GM12878 (cell line): ENCODE measurements around the gene ZDHHC11B. TPM values are rescaled to one million over a fixed set of nuclear protein-coding genes. Genes with fewer than 3 reads are reported as not detected.

Source experiments
- ATAC-seq: fragments of 200-7000 bp; cut with Tn5 transposase; 3 replicates; pipeline ENCODE4 v1.9.1; 2020; ENCODE audit warnings: mild to moderate bottlenecking, moderate library complexity
- BruUV-seq: library from RNA; stranded (reverse); fragments of 400-500 nt; replicated peaks from 2 replicates; lab custom pipeline; 2021; lab: Mats Ljungman, UMichigan
- CTCF ChIA-PET: fragments of 300-600 bp; sonication (Branson Sonifier 250); formaldehyde crosslinking; extraction: SDS; loops from one replicate; lab custom pipeline; 2021; ENCODE audit warnings: inconsistent platforms; lab: Yijun Ruan, JAX
- POLR2A ChIA-PET: fragments of 350-600 bp; formaldehyde crosslinking; extraction: SDS; loops from one replicate; lab custom pipeline; 2021; ENCODE audit warnings: inconsistent platforms; lab: Charles Lee
- RAD21 ChIA-PET: fragments of 300-600 bp; sonication (Branson Sonifier 250); formaldehyde crosslinking; loops from one replicate; lab custom pipeline; 2023; ENCODE audit warnings: antibody characterized with exemption; ENCODE audit not compliant: unreplicated experiment; lab: Charles Lee
- SMC1A ChIA-PET: fragments of 300-600 bp; sonication (Branson Sonifier 250); formaldehyde crosslinking; loops from one replicate; lab custom pipeline; 2023; ENCODE audit not compliant: unreplicated experiment, uncharacterized antibody; lab: Charles Lee
- DNase-seq: peaks from one replicate; pipeline ENCODE4 v3.0.0-alpha.2; 2011; ENCODE audit warnings: low read depth, low spot score
- FAIRE-seq: peaks from 3 replicates; lab custom pipeline; 2011; peaks lifted over from hg19 to GRCh38; lab: Jason Lieb, UNC
- H2AFZ ChIP-seq: 2 replicates; pipeline ENCODE4 v1.6.0; 2011; ENCODE audit warnings: low read depth, low read length, control low read depth; ENCODE audit not compliant: control insufficient read depth
- H3K27ac ChIP-seq: 2 replicates; pipeline ENCODE4 v1.5.1; 2011; ENCODE audit warnings: control low read depth; ENCODE audit not compliant: control insufficient read depth, insufficient read depth
- H3K27me3 ChIP-seq, 2 experiments: replicated peaks in 1 of 2; 2 replicates each; pipeline versions ENCODE4 v1.6.0 to v1.6.1; 2011; ENCODE audit warnings: low read length in 1 of 2; ENCODE audit not compliant: control insufficient read depth in 2 of 2, insufficient read depth in 2 of 2
- H3K36me3 ChIP-seq, 2 experiments: 2 replicates each; pipeline ENCODE4 v1.5.1; 2011; ENCODE audit warnings: low read length in 1 of 2; ENCODE audit not compliant: control insufficient read depth in 2 of 2, insufficient read depth in 2 of 2
- H3K4me1 ChIP-seq: 2 replicates; pipeline ENCODE4 v1.6.1; 2011; ENCODE audit warnings: mild to moderate bottlenecking, low read length, moderate library complexity, mixed read lengths; ENCODE audit not compliant: control insufficient read depth, insufficient read depth
- H3K4me2 ChIP-seq: 2 replicates; pipeline ENCODE4 v1.6.0; 2011; ENCODE audit warnings: control low read depth; ENCODE audit not compliant: control insufficient read depth, insufficient read depth
- H3K4me3 ChIP-seq: fragments of 200-600 bp; sonication (generic); 2 replicates; pipeline ENCODE4 v1.5.1; 2016
- H3K79me2 ChIP-seq: 2 replicates; pipeline ENCODE4 v1.6.0; 2011; ENCODE audit warnings: low read length; ENCODE audit not compliant: control insufficient read depth, insufficient read depth
- H3K9ac ChIP-seq: 2 replicates; pipeline ENCODE4 v1.8.0; 2011; ENCODE audit warnings: low read length, control low read depth, mixed read lengths; ENCODE audit not compliant: control insufficient read depth, insufficient read depth
- H3K9me3 ChIP-seq: replicated peaks from 3 replicates; pipeline ENCODE4 v1.5.1; 2011; ENCODE audit warnings: mild to moderate bottlenecking, low read length; ENCODE audit not compliant: control insufficient read depth, insufficient read depth
- H4K20me1 ChIP-seq: 2 replicates; pipeline ENCODE4 v1.6.0; 2011; ENCODE audit not compliant: control insufficient read depth, insufficient read depth
- CBX3 ChIP-seq: fragments of 200-600 bp; sonication (generic); IDR thresholded peaks from 2 replicates; pipeline ENCODE4 v1.6.1; 2016; ENCODE audit warnings: low read depth, borderline replicate concordance
- CEBPB ChIP-seq, 2 experiments: fragments of 150-350 bp in 1 of 2; IDR thresholded peaks; 2 replicates each; pipeline ENCODE4 v1.6.1; 2012 to 2014; ENCODE audit warnings: low read depth in 2 of 2, low read length in 2 of 2, borderline replicate concordance in 1 of 2, inconsistent platforms in 1 of 2
- CREM ChIP-seq: IDR thresholded peaks from 2 replicates; pipeline ENCODE4 v1.6.1; 2014; ENCODE audit warnings: antibody characterized with exemption, low read depth
- IRF5 ChIP-seq: fragments of 450-650 bp; IDR thresholded peaks from 2 replicates; pipeline ENCODE4 v1.6.1; 2017; ENCODE audit warnings: borderline replicate concordance
- JUNB ChIP-seq: IDR thresholded peaks from 2 replicates; pipeline ENCODE4 v1.6.1; 2016; ENCODE audit warnings: antibody characterized with exemption, mild to moderate bottlenecking
- MEF2B ChIP-seq: fragments of 450-650 bp; IDR thresholded peaks from 2 replicates; pipeline ENCODE4 v1.6.1; 2018; ENCODE audit warnings: mild to moderate bottlenecking, moderate library complexity; ENCODE audit not compliant: partially characterized antibody, poor library complexity, severe bottlenecking
- PML ChIP-seq: IDR thresholded peaks from 2 replicates; pipeline ENCODE4 v1.6.1; 2012; ENCODE audit warnings: low read length, inconsistent platforms
- PRDM15 ChIP-seq: fragments of 450-650 bp; formaldehyde crosslinking; IDR thresholded peaks from 2 replicates; pipeline ENCODE4 v1.4.0; 2020; ENCODE audit warnings: mild to moderate bottlenecking, moderate library complexity
- SUPT20H ChIP-seq: IDR thresholded peaks from 2 replicates; pipeline ENCODE4 v1.6.1; 2011; ENCODE audit warnings: low read depth, mild to moderate bottlenecking, low read length, moderate library complexity, borderline replicate concordance; ENCODE audit not compliant: control insufficient read depth
- TBL1XR1 ChIP-seq: IDR thresholded peaks from 2 replicates; pipeline ENCODE4 v1.6.1; 2012; ENCODE audit warnings: low read depth, low read length, improper control_type of control experiment
- ZNF384 ChIP-seq: IDR thresholded peaks from 2 replicates; pipeline ENCODE4 v1.6.1; 2012; ENCODE audit warnings: low read depth, mild to moderate bottlenecking, low read length, improper control_type of control experiment, borderline replicate concordance
- WGBS: methylation state at CpG from one replicate; pipeline ENCODE4 v1.1.6; 2016; ENCODE audit warnings: low lambda C conversion rate; ENCODE audit not compliant: insufficient replicate concordance, insufficient coverage; ENCODE audit errors: missing lambda C conversion rate; 5-methylcytosine and 5-hydroxymethylcytosine counted together
- in situ Hi-C: fragments of 300-500 bp; cut with MboI; formaldehyde crosslinking; loops from 9 replicates; pipeline ENCODE4 v1.14.3; 2018; ENCODE audit warnings: mixed read lengths
- intact Hi-C: fragments of 100-400 bp; cut with micrococcal nuclease; formaldehyde crosslinking; loops from one replicate; pipeline ENCODE4 v1.14.2; 2022; ENCODE audit not compliant: unreplicated experiment
- polyA plus RNA-seq, 11 experiments: library from polyadenylated mRNA; depleted of rRNA in 4 of 11; unstranded in 6 of 11; stranded (reverse) in 5 of 11; fragments of >200 nt; fragmentation: Nextera tagmentation in 4 of 11; fragmentation: Illumina TruSeq in 1 of 11; extraction: Ambion mirVana in 4 of 11; extraction: Trizol in 1 of 11; gene quantifications; 1 replicate in 1 of 11; 2 replicates in 10 of 11; pipeline versions ENCODE4 v1.2.1 to v1.2.3, GENCODE V29; 2011 to 2016; ENCODE audit warnings: inconsistent platforms in 2 of 11, missing spikeins in 2 of 11, low read depth in 1 of 11
- total RNA-seq, 4 experiments: library from RNA; depleted of rRNA in 3 of 4; stranded (reverse); fragments of >200 nt in 3 of 4; fragmentation: Illumina TruSeq in 1 of 4; extraction: Trizol in 1 of 4; gene quantifications; 2 replicates each; pipeline versions ENCODE4 v1.2.1 to v1.2.3, GENCODE V29; 2013 to 2021
- TF ChIP-seq, protein P1 (sequence below): fragments of 450-650 bp; formaldehyde crosslinking; IDR thresholded peaks from 2 replicates; pipeline ENCODE4 v1.5.0; 2022; ENCODE audit warnings: mild to moderate bottlenecking, missing genetic modification characterization

The ZDHHC11B gene
- total and polyA plus RNA-seq, 10 of the 15 experiments (the other 5 are each of a cell fraction or from before 2014, with no cell fraction given) = 0.01 to 0.10 (median 0.09) TPM; not detected in 7

- Histone ChIP-seq H4K20me1 (no peaks in the 10 kb centered on the region), H3K27me3 (no peaks in the 10 kb centered on the region), H2AFZ (no peak overlapping the region), H3K4me2 (no peak overlapping the region), H3K27ac (no peak overlapping the region), H3K36me3 (no peaks in the 10 kb centered on the region), H3K9ac (no peak overlapping the region), H3K4me3 (no peak overlapping the region), H3K79me2 (no peaks in the 10 kb centered on the region), H3K4me1 (no peaks in the 10 kb centered on the region), H3K9me3 (no peaks in the 10 kb centered on the region)
- SMC1A ChIA-PET = no interaction called here
- DNase-seq (no peak), FAIRE-seq (no peak), ATAC-seq (no peak)
- no TSS peak for BruUV-seq
- CTCF ChIA-PET = no interaction called here
- TF ChIP-seq CREM (no peak), PML (no peak), PRDM15 (CRISPR knock-in tag) (no peak), SUPT20H (no peak), CEBPB (IDR thresholded peaks at IDR 0.05; ENCODE audit: borderline replicate concordance in 1 of 2, low read depth in 2 of 2, low read length in 2 of 2) (no peak), TBL1XR1 (no peak), JUNB (no peak), MEF2B (no peak), IRF5 (no peak), CBX3 (no peak), ZNF384 (no peak)
- TF ChIP-seq, protein P1, sequence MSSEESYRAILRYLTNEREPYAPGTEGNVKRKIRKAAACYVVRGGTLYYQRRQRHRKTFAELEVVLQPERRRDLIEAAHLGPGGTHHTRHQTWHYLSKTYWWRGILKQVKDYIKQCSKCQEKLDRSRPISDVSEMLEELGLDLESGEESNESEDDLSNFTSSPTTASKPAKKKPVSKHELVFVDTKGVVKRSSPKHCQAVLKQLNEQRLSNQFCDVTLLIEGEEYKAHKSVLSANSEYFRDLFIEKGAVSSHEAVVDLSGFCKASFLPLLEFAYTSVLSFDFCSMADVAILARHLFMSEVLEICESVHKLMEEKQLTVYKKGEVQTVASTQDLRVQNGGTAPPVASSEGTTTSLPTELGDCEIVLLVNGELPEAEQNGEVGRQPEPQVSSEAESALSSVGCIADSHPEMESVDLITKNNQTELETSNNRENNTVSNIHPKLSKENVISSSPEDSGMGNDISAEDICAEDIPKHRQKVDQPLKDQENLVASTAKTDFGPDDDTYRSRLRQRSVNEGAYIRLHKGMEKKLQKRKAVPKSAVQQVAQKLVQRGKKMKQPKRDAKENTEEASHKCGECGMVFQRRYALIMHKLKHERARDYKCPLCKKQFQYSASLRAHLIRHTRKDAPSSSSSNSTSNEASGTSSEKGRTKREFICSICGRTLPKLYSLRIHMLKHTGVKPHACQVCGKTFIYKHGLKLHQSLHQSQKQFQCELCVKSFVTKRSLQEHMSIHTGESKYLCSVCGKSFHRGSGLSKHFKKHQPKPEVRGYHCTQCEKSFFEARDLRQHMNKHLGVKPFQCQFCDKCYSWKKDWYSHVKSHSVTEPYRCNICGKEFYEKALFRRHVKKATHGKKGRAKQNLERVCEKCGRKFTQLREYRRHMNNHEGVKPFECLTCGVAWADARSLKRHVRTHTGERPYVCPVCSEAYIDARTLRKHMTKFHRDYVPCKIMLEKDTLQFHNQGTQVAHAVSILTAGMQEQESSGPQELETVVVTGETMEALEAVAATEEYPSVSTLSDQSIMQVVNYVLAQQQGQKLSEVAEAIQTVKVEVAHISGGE (CRISPR knock-in tag) = no peak
- RAD21 ChIA-PET = no interaction called here
- intact Hi-C loops = no loop called here
- POLR2A ChIA-PET = no interaction called here
- whole genome bisulfite sequencing = 60% methylated on average over 31 of the region's 36 CpGs
- in situ Hi-C loops = no loop called here
Observed at GRCh38 chr5:675871-676698, 108.4 kb downstream of the ZDHHC11B start.
